Suprapubic skin (tissue), 3 donors: ENCODE results near the gene ADGRB3.

Source experiments
- POLR2A ChIP-seq, 2 donors: fragments of 450-650 bp; IDR thresholded peaks; one replicate each; pipeline ENCODE4 v1.6.1; 2017; ENCODE audit warnings: antibody characterized with exemption in 2 of 2, mild to moderate bottlenecking in 2 of 2, moderate library complexity in 2 of 2
- TF ChIP-seq, protein P1 (sequence below), 2 donors: fragments of 200-600 bp in 1 of 2; fragments of 450-650 bp in 1 of 2; sonication (generic) in 1 of 2; IDR thresholded peaks; one replicate each; pipeline ENCODE4 v1.5.1; 2016 to 2019; ENCODE audit warnings: antibody characterized with exemption in 2 of 2, mild to moderate bottlenecking in 1 of 2, moderate library complexity in 1 of 2

- TF ChIP-seq, protein P1, sequence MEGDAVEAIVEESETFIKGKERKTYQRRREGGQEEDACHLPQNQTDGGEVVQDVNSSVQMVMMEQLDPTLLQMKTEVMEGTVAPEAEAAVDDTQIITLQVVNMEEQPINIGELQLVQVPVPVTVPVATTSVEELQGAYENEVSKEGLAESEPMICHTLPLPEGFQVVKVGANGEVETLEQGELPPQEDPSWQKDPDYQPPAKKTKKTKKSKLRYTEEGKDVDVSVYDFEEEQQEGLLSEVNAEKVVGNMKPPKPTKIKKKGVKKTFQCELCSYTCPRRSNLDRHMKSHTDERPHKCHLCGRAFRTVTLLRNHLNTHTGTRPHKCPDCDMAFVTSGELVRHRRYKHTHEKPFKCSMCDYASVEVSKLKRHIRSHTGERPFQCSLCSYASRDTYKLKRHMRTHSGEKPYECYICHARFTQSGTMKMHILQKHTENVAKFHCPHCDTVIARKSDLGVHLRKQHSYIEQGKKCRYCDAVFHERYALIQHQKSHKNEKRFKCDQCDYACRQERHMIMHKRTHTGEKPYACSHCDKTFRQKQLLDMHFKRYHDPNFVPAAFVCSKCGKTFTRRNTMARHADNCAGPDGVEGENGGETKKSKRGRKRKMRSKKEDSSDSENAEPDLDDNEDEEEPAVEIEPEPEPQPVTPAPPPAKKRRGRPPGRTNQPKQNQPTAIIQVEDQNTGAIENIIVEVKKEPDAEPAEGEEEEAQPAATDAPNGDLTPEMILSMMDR (IDR thresholded peaks at IDR 0.05) = no peak
- TF ChIP-seq POLR2A (IDR thresholded peaks at IDR 0.05) = no peak
Observed at GRCh38 chr6:69135927-69136326, 500.8 kb downstream of the ADGRB3 start.
